ENCODE data around the gene PIGU.

DNA sequence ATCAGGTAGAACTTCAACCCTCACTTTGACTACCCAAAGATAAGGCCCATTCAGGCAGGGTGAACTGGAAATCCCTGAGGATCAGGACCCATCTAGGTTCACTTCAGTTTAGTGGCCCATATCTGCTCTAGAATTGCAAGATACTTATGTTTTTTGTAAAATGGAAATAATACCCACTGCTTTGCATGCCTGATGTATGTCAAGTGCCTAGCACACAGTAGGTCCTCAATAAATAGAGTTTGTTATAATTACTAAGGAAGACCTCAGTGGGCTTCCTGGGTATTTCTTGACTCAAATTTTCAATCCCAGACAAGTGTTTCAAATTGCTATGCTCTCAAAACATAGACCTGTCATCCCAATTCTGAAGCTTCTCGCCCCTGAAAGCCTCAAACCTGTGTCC lies 32.5 kb downstream of the PIGU start:
- TF ChIP-seq GATA3 (IDR thresholded peaks at IDR 0.05; ENCODE audit: low read depth, low read length), result no peak
- TF ChIP-seq GATA2 (IDR thresholded peaks at IDR 0.05; ENCODE audit: low read depth, low read length), result no peak

All from SH-SY5Y (cell line).